Skeletal muscle satellite cell (primary cell): ENCODE results near the gene RABGAP1L.

Source experiments
- H3K27me3 ChIP-seq: 2 replicates; pipeline ENCODE4 v1.7.0; 2013; ENCODE audit warnings: low read length; ENCODE audit not compliant: control insufficient read depth, insufficient read depth
- H3K36me3 ChIP-seq: 2 replicates; pipeline ENCODE4 v1.7.0; 2013; ENCODE audit warnings: mild to moderate bottlenecking, control low read depth, low read length; ENCODE audit not compliant: insufficient read depth
- H3K4me1 ChIP-seq: 2 replicates; pipeline ENCODE4 v1.7.0; 2013; ENCODE audit warnings: low read length; ENCODE audit not compliant: control insufficient read depth, insufficient read depth
- H3K4me2 ChIP-seq: 2 replicates; pipeline ENCODE4 v1.7.0; 2013; ENCODE audit warnings: mild to moderate bottlenecking, low read length
- H3K4me3 ChIP-seq: 2 replicates; pipeline ENCODE4 v1.7.0; 2013; ENCODE audit warnings: low read length
- H3K9ac ChIP-seq: 2 replicates; pipeline ENCODE4 v1.7.0; 2013; ENCODE audit warnings: mild to moderate bottlenecking, low read depth, low read length, moderate library complexity
- H3K9me3 ChIP-seq: replicated peaks from 2 replicates; pipeline ENCODE4 v1.7.0; 2013; ENCODE audit warnings: mild to moderate bottlenecking, control low read depth, low read length

RABGAP1L gene

DNA sequence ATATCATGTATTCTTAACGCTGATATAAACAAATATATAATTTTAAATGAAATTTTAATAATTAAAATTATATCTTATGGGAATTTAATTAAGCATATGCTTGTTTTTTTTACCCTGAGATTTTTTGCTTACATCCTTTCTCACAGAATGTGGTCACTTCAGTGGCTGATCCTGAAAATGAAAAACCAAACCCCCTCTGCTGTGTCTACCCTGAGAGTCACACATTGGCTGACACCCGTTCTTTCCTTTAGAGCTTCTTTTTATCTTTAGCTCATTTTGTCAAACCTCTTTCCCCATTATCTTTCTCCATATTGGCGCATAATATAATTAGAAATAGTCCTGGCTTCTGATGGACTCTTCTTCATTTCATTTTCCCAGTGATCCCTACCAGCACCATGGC, 829.7 kb downstream of the RABGAP1L start:
- peaks cover 6% of the 10 kb centered on the region for H3K4me1 ChIP-seq
- H3K9ac ChIP-seq = no peak overlapping the region
- H3K4me2 ChIP-seq = no peak overlapping the region
- H3K27me3 ChIP-seq = no peaks in the 10 kb centered on the region
- no peaks in the 10 kb centered on the region for H3K36me3 ChIP-seq
- H3K9me3 ChIP-seq = no peaks in the 10 kb centered on the region
- H3K4me3 ChIP-seq = no peak overlapping the region

DNA sequence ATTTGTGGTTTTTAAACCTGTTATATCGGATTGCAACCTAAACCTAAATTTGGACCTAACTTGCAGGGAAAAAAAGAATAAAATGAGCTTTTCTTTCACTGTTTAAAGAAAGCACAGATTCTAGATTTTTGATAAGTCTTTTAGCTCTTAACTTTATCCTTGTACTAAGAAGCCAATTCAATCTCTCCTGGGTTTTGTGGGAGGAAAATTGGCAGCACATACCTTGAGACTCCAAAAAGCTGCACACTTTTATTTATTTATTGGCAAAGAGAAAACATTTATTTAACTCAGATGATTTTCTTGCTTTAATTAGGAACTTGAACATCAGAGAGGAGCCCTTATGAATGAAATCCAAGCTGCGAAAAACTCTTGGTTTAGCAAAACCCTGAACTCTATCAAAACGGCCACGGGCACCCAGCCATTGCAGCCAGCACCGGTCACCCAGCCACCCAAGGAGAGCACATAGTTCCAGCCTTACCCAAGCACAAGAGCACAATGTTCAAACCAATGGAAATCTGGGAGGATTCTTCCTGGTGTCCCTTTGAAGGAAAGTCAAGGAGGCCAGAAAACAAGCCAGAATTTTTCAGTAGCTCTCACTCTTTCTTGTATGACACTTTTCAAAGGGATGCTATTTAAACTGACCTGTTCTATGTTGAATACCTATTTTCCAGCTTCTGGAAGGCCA, 830.4 kb downstream of the RABGAP1L start:
- Histone ChIP-seq H3K36me3 (no peaks in the 10 kb centered on the region), H3K9ac (peak overlapping the region; percentile 81), H3K4me2 (peak overlapping the region; percentile 92), H3K27me3 (no peaks in the 10 kb centered on the region), H3K4me3 (peak overlapping the region; percentile 49), H3K4me1 (peaks cover 6% of the 10 kb centered on the region), H3K9me3 (no peaks in the 10 kb centered on the region)

GRCh38 chr1:174990382-174990999, 831.2 kb downstream of the RABGAP1L start:
- Histone ChIP-seq H3K4me1 (peaks cover 14% of the 10 kb centered on the region), H3K36me3 (no peaks in the 10 kb centered on the region), H3K4me2 (peak overlapping the region; percentile 92), H3K4me3 (peak overlapping the region; percentile 75), H3K27me3 (no peaks in the 10 kb centered on the region), H3K9me3 (no peaks in the 10 kb centered on the region), H3K9ac (peak overlapping the region; percentile 81)

- Histone ChIP-seq H3K9me3 (no peaks in the 10 kb centered on the region), H3K4me3 (no peak overlapping the region), H3K4me1 (peaks cover 24% of the 10 kb centered on the region), H3K9ac (no peak overlapping the region), H3K27me3 (no peaks in the 10 kb centered on the region), H3K36me3 (no peaks in the 10 kb centered on the region), H3K4me2 (no peak overlapping the region)
Observed at GRCh38 chr1:174991473-174991872, 832.2 kb downstream of the RABGAP1L start.

- H3K4me2 ChIP-seq = peak overlapping the region; percentile 16
- H3K36me3 ChIP-seq = no peaks in the 10 kb centered on the region
Observed at GRCh38 chr1:174995121-174995520, 835.8 kb downstream of the RABGAP1L start.

GRCh38 chr1:174995916-174996315, 836.6 kb downstream of the RABGAP1L start:
- H3K9me3 ChIP-seq = no peaks in the 10 kb centered on the region
- H3K4me3 ChIP-seq = no peak overlapping the region
- no peaks in the 10 kb centered on the region for H3K27me3 ChIP-seq
- no peak overlapping the region for H3K4me2 ChIP-seq
- peaks cover 31% of the 10 kb centered on the region for H3K4me1 ChIP-seq
- no peak overlapping the region for H3K9ac ChIP-seq
- H3K36me3 ChIP-seq = no peaks in the 10 kb centered on the region

More at GRCh38 chr1:174995121-174995520, 835.8 kb downstream of the RABGAP1L start:
- Histone ChIP-seq H3K4me3 (no peak overlapping the region), H3K9me3 (no peaks in the 10 kb centered on the region), H3K9ac (no peak overlapping the region), H3K4me1 (peaks cover 30% of the 10 kb centered on the region), H3K27me3 (no peaks in the 10 kb centered on the region)

- no peak overlapping the region for H3K4me3 ChIP-seq
- H3K27me3 ChIP-seq = no peaks in the 10 kb centered on the region
- no peaks in the 10 kb centered on the region for H3K36me3 ChIP-seq
- H3K9me3 ChIP-seq = no peaks in the 10 kb centered on the region
- no peak overlapping the region for H3K4me2 ChIP-seq
- H3K9ac ChIP-seq = no peak overlapping the region
- peaks cover 37% of the 10 kb centered on the region for H3K4me1 ChIP-seq
Observed at GRCh38 chr1:174996476-174996875, 837.2 kb downstream of the RABGAP1L start.

GRCh38 chr1:174997041-174997440, 837.7 kb downstream of the RABGAP1L start:
- no peak overlapping the region for H3K4me3 ChIP-seq
- no peaks in the 10 kb centered on the region for H3K27me3 ChIP-seq
- H3K4me2 ChIP-seq = no peak overlapping the region
- peaks cover 39% of the 10 kb centered on the region for H3K4me1 ChIP-seq
- no peaks in the 10 kb centered on the region for H3K9me3 ChIP-seq
- no peaks in the 10 kb centered on the region for H3K36me3 ChIP-seq
- H3K9ac ChIP-seq = no peak overlapping the region

GRCh38 chr1:174998569-174999215, 839.4 kb downstream of the RABGAP1L start:
- peak overlapping the region; percentile 96 for H3K4me3 ChIP-seq
- peaks cover 56% of the 10 kb centered on the region for H3K4me1 ChIP-seq
- peak overlapping the region; percentile 99 for H3K9ac ChIP-seq
- H3K9me3 ChIP-seq = no peaks in the 10 kb centered on the region
- no peaks in the 10 kb centered on the region for H3K27me3 ChIP-seq
- peak overlapping the region; percentile 92 for H3K4me2 ChIP-seq
- no peaks in the 10 kb centered on the region for H3K36me3 ChIP-seq

DNA sequence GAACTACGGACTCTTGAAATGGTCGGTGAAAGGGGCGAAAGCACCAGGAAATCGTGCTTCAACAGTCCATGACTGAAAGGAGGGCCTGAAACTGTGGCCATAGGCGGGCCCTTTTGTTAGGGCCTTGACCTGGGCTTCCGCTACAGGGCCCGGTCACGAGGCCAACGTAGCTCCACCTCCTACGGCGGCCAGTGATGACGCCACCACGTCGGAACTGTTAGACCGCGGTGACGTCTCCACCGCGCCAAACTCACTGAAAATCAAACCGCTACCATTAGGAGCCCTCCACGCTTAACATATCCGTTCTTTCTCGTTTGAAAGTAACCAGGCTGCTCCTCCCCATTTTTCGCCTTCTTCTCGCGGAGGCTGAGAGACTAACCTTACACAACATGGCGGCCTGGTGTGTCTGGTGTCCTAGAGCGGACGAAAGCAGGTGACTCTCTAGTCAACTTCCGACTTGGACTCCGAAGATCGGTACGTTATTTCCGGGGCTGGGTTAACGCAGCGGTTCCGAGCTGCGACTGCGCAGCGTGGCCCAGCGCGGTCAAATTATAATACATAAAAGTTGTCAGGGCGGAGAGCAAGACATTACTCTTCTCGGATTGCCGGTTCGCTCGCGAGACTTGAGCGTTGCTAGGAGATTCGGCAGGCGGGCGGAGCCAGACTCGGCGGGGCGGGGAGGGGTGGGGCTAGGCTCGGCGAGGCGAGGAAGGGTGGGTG, 840.1 kb downstream of the RABGAP1L start:
- H3K9me3 ChIP-seq = no peaks in the 10 kb centered on the region
- peaks cover 59% of the 10 kb centered on the region for H3K4me1 ChIP-seq

DNA sequence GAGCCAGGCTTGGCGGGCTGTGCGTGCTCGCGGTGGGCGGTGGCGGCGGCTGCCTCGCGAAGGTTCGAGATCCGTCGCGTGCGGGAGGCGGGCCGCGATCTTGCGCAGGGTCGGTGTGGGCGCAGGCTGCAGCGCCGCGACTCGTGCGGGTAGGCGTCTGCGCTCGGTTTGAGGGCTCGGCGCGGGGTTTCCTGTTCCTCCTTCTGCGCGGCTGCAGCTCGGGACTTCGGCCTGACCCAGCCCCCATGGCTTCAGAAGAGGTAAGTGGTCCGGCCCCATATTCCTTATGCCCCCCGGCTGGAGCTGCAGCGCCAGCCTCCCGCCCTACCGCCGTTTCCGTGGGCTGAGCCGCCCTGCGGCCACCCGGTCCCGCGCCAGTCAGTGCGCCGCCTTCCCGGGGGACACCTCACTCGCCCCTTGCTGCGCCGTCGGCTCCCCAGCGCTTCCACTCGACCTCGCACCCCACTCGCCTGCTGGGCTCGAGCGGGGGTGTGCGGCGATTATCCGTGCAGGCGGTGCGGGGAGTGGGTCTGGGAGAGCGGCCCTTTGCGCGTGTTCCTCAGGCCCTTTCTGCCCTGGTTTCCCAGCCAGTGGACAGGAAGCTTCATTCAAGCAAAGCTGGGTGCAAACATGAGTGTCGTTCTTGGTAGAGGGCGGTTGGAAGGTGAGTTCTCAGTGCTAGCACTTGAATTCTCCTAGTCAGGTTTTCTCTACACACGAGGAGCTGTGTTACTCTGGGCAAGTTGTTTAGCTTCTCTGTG, 840.8 kb downstream of the RABGAP1L start, which contains the start of gene CACYBP:
CACYBP (plus strand) TSS at position 12 of the 761 bp plus-strand sequence; CDS start at position 246, 234 bp downstream.
- Histone ChIP-seq H3K9ac (peak within 1 kb of the TSS; percentile 99), H3K27me3 (no peaks in the 10 kb centered on the region), H3K36me3 (peaks cover 2% of the 10 kb centered on the region), H3K4me2 (peak within 1 kb of the TSS; percentile 92), H3K9me3 (no peaks in the 10 kb centered on the region), H3K4me1 (peaks cover 55% of the 10 kb centered on the region), H3K4me3 (peak within 1 kb of the TSS; percentile 96)

More for the DNA sequence above, 840.1 kb downstream of the RABGAP1L start:
- Histone ChIP-seq H3K4me3 (peak overlapping the region; percentile 96), H3K9ac (peak overlapping the region; percentile 99), H3K4me2 (peak overlapping the region; percentile 92), H3K36me3 (no peaks in the 10 kb centered on the region), H3K27me3 (no peaks in the 10 kb centered on the region)
